NCI-H526 (cell line): ENCODE data around the gene CARD10.
A peak's percentile ranks its signal among the peaks of the same experiment; 100 is the strongest.

Experiments
- DNase-seq, 2 experiments: peaks; one replicate each; lab custom pipeline; 2025; lab: John Stamatoyannopoulos, UW

CARD10 gene, protein sequence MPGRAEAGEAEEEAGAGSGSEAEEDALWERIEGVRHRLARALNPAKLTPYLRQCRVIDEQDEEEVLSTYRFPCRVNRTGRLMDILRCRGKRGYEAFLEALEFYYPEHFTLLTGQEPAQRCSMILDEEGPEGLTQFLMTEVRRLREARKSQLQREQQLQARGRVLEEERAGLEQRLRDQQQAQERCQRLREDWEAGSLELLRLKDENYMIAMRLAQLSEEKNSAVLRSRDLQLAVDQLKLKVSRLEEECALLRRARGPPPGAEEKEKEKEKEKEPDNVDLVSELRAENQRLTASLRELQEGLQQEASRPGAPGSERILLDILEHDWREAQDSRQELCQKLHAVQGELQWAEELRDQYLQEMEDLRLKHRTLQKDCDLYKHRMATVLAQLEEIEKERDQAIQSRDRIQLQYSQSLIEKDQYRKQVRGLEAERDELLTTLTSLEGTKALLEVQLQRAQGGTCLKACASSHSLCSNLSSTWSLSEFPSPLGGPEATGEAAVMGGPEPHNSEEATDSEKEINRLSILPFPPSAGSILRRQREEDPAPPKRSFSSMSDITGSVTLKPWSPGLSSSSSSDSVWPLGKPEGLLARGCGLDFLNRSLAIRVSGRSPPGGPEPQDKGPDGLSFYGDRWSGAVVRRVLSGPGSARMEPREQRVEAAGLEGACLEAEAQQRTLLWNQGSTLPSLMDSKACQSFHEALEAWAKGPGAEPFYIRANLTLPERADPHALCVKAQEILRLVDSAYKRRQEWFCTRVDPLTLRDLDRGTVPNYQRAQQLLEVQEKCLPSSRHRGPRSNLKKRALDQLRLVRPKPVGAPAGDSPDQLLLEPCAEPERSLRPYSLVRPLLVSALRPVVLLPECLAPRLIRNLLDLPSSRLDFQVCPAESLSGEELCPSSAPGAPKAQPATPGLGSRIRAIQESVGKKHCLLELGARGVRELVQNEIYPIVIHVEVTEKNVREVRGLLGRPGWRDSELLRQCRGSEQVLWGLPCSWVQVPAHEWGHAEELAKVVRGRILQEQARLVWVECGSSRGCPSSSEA

DNA sequence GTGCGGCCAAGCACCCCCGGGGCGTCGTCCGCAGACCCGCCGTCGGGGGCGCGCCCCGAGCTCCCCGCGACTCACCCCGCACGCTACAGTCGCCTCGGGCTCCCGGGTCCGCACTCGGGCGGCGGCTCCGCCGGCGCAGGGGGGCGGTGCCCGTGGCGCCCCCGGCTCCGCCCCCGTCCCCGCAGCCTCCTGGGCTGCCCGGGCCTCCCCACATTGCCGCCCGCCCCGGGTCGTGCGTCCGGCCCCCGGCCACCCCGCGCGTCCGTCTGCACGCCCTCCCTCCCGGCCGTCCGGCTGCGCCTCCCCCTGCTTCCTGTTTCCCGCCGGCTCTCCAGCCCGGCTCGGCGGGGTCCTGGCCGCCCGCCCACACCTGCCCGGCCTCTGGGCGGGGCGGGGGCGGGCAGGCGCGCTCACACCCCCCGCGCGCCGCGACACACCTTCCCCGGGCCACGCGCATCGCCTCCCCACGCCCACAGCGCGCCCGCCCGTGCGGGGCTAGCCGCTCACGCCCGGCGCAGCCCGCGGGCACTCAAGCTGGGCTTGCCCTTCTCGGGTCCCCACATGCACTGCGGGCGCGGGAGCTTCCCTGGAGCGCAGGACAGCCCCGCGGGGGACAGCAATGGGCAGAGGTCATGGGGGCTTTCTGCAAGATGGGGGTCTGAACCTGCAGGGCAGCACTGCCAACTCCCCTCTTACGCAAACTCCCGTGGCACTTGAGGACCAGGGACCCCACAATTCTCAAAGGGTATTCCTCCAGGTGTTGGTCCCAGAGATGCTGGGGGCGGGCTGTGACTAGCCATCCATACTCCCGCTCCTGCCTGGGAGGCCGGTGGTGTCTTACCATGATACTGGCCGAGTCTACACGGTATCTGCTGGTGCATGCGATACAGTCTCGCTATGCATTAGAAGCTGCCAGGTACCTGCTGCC, at the start of gene CARD10:
Gene CARD10, minus strand, starts transcription at position 148 of the 928 bp plus-strand sequence. CDS start 215 bp downstream, outside the sequence.
- peak in 1 of 2 experiments; percentile 58 for DNase-seq

- DNase-seq: no peak
These were observed 49.3 kb upstream of the CARD10 start for GRCh38 chr22:37568448-37569008.

- DNase-seq: no peak
These were observed 48.8 kb upstream of the CARD10 start for GRCh38 chr22:37568012-37568411.

- peak in 1 of 2 experiments; percentile 79 for DNase-seq
These were observed 47.9 kb upstream of the CARD10 start for GRCh38 chr22:37566903-37567798.

GRCh38 chr22:37566329-37566837, 47.2 kb upstream of the CARD10 start:
- DNase-seq: no peak

- no peak for DNase-seq
These were observed 46.6 kb upstream of the CARD10 start for GRCh38 chr22:37565830-37566229.

- no peak for DNase-seq
These were observed 45.0 kb upstream of the CARD10 start for GRCh38 chr22:37564111-37564711.

DNA sequence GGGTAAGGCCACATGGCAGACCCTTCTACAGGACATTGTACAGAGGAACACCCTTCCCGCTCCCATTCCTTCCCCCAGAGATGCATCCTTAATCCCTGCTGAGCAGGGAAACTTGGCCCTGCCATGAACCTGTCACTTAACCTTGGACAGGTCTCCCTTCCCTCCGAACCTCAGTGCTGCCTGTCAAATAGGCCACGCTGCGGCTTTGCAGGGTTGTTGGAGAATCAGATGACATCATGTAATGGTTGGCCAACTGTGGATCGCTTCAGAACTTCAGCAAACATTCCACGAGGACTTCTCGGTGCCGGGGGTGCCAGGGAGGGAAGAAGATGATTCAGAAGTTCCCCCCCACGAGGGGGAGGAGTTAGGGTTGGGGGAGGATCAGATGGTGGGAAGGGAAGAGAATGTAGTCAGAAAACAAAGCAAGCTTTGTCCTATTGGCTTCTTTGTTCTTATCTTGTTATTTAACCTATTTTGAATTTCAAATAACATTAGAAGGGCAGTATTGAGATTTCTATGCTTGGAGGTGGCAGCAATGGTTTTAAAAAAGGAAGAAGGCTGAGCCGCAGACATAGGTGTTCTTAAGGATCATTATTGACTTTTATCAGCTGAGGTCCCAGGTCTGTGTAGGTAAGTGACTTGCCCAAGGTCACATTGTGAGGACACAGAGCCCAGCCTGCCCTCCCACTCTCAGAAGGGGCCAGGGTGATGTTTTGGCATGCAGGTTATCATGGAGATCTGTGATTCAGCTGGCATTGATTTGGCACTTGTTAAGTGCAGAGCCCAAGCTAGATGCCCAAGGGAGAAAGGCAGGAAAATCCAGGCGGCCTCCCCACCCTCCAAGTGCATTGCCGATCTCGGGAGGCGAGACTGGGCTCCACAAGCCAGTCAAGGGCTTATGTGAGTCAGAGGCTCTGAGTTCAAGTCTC, 44.2 kb upstream of the CARD10 start:
- DNase-seq: peak; percentile 58 to 87

DNA sequence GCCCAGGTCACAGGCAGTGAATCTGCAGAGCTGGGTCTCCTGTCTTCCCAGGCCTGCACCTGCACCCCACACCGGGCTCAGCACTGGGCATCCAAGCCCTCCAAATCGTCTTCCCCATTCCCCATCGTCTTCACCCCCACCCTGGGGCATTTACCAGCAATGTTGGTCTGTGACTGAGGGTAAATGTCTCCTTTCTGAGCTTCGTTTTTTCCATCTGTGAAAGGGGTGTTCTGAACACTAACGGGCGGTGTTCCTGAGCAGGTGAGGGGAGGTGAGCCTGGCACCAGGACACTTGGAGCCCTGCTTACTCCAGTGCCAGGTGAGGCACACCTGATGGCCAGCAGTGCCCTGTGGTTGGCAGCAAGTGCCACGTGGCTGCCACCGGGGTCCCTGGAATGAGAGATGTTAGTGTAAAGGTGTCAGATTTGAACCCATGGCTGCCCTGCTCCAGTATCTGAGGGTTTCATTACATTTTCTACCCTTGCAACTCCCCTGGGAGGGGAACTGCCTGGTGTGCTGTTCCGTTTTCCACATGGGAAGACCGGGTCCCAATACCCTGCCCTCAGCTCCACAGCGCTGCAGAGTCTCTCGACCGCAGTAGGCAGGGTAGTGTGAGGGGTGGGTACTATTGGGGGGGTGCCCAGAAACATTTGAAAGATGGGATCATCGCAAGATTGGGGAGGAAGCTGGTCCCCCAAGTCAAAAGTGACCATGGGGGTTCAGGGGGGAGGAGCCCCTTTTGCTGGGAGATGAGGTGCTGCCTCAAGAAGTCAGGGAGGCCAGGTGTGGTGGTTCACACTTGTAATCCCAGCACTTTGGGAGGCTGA, 43.0 kb upstream of the CARD10 start:
- no peak for DNase-seq

DNA sequence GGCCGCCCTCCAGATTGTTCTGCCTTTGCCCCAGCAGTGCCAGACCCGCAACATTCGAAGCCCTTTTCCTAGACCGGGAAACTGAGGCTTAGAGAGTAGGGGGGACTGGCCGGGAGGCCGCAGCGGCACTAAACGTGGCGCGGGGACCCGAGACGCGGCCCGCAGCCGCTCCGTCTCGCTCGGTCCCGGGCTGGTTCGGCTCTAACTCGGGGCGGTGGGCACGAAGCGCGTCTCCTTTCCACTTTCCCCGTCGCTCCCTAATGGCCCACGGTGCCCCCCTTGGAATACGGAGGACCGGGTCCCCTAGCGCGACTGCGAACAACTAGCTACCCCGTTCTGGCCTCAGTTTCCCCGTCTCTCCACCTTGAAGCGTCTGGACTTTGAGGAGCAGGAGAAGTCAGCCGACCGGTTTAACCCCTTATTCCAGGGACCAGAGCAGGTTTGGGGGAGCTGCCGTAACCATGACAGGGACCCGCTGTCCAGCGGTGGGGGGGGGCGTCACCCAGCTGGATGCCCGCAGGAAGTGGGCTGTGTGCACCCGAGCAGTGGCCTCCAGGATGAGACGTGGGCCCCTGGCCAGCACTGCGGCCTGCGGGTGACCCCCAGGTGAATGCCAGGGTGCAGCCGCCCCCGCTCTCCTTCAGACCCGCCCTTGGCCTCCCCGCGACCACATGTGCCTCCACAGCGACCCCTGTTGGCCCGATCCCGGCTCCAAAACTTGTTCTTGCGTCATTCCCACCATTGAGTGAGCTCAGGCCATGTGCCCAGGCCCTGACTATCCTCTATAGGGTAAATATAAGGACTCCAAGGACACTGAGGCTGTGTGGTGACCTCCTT, 42.2 kb upstream of the CARD10 start:
- peak; percentile 46 to 68 for DNase-seq

- no peak for DNase-seq
These were observed 41.5 kb upstream of the CARD10 start for GRCh38 chr22:37560608-37561211.

DNA sequence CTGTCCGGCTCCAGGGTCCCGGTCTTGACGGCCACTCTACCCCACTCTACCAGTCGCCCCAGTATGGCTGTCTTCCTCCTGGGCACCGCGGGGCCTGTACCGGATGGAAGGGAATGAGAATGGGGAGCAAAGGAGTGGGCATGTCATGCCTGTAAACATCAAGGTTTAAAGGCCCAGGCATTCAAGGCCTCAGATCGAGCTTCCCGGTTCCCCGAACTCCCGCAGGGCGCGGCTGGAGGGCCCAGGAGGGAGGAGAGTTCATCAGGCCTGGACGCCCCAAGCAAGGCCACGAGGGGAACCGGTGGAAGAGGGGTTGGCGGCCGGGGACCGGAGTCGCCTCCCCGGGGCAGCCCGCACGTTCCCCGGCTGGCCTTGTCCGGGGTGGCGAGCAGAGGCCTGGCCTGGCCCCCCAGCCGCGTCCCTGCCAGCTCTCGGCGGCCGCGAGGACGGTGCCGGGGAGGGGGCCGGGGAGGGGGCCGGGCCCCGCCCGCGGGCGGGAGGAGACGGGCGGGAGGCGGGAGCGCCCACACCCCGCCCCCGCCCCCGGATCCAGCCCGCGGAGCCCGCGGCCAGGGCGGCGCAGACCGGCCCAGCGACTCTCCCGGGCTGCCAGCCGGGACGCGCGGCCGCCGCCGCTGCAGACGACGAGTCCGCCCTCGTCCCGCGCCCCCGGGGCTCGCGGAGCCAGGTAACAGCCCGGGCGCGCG, 40.8 kb upstream of the CARD10 start, which contains the start of gene CDC42EP1:
Gene CDC42EP1, plus strand, starts transcription at position 580 of the 707 bp plus-strand sequence. CDS start 5,870 bp downstream, outside the sequence.
- DNase-seq: peak in 1 of 2 experiments; percentile 34

DNA sequence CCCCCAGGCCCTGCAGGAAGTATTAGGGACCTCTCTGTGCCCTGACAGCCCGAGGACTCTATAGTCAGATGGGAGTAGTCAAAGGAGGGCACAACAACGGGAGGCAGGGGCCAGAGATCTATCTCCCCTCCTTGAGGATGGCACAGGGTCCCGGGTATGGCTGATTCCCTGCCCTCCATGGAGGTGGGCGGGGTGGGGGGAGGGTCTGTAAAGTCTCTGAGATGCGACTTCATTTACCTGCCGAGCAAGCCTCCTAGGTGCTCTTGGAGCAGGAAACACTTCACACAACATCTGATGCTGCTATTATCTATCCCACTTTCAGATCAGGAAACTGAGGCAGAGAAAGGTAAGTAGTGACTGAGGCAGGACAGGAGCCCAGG, 40.3 kb upstream of the CARD10 start:
- DNase-seq: no peak

GRCh38 chr22:37558815-37559214, 39.6 kb upstream of the CARD10 start:
- peak in 1 of 2 experiments; percentile 30 for DNase-seq

DNA sequence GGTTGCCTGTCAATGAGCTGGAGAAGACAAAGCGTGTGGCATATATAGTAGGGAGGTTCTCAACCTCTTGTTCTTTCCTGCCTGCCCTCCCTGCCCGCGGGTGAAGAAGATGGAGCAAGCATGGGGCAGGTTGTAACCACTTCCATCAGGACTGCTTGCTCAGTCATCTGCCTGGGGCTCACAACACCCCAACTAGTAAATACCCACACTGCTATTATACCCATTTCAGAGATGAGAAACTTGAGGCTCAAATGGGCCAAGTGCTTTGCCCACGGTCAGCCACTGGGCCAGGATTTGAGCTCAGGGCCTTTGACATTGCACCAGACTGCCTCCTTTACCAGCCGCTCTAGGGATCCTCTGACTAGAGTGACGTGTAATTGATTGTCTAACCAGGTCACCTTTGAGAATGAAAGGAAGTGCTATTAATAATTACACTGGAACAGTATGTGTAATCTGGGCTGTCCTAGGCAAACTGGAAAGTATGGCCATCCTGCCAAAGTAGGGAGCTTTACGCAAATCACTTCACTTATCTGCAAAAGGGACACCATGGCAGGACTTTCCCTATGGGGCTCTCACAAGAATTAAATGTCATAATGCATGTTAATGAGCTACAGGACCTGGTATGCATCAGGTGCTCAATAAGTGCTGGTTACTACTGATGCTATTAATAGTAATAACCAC, 38.2 kb upstream of the CARD10 start:
- no peak for DNase-seq
